ENCODE measurements around the gene CPNE7. TPM values are rescaled to one million over a fixed set of nuclear protein-coding genes. Genes with fewer than 3 reads are reported as not detected.

CPNE7 gene
- total RNA-seq, 1 donor from 2014 or later = 6.1 TPM

- DNase-seq (ENCODE audit: extremely low read depth, low read depth, low spot score) = no peak
Measured at GRCh38 chr16:89600956-89601355, 25.4 kb downstream of the CPNE7 start.

DNA sequence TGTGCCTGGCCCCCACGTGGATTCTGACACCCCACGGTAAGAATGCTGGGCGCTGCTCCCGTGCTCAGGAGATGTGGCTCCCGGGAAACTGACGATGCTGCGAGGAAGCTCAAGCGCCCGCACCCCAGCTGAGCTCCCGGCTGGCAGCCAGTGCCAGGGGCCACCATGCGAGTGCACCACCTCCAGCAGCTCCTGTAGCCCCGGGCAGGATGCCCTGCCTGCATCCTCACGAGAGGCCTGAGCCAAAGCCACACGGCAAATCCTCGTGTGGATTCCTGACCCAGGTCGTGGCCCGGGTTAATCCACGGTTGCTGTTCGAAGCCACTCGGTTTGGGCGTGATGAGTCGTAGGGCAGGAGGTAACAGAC is 26.3 kb downstream of the CPNE7 start:
- no peak for DNase-seq (ENCODE audit: extremely low read depth, low read depth, low spot score)

DNA sequence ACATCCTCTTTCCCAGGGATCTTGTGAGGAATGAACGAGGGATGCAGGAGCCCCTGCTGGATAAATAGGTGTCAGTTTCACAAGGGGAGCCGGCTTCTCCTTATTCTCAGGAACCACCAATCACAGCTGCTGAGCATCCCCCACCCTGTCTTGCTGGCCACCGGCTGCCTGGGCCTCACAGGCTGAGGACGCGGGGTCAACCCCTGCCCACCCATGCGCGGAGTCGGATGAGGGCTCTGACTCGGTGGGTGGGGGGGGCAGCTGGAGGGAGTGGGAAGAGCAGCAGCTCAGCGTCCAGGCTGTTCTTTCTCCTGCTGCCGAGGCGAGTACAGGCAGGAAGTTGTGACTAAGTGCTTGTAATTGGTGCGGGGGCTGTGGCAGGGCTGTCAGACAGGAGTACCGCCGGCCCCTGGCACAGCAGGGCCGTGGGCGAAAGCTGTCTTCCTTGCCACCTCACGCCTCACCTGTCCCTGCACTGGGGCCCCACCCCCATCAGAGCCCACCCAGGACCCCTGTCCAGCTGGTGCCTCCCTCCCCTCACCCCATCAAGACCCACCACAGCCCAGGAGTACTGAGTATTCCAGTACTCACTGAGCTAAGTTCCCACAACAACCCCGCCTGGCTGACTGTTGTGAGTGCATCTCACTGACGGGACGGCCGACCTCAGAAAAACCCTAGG is 26.9 kb downstream of the CPNE7 start:
- no peak for DNase-seq (ENCODE audit: extremely low read depth, low read depth, low spot score)

GRCh38 chr16:89602952-89603590 is 27.5 kb downstream of the CPNE7 start:
- DNase-seq (ENCODE audit: extremely low read depth, low read depth, low spot score) = no peak

- DNase-seq (ENCODE audit: extremely low read depth, low read depth, low spot score) = no peak
Measured at GRCh38 chr16:89604764-89605163, 29.2 kb downstream of the CPNE7 start.

DNA sequence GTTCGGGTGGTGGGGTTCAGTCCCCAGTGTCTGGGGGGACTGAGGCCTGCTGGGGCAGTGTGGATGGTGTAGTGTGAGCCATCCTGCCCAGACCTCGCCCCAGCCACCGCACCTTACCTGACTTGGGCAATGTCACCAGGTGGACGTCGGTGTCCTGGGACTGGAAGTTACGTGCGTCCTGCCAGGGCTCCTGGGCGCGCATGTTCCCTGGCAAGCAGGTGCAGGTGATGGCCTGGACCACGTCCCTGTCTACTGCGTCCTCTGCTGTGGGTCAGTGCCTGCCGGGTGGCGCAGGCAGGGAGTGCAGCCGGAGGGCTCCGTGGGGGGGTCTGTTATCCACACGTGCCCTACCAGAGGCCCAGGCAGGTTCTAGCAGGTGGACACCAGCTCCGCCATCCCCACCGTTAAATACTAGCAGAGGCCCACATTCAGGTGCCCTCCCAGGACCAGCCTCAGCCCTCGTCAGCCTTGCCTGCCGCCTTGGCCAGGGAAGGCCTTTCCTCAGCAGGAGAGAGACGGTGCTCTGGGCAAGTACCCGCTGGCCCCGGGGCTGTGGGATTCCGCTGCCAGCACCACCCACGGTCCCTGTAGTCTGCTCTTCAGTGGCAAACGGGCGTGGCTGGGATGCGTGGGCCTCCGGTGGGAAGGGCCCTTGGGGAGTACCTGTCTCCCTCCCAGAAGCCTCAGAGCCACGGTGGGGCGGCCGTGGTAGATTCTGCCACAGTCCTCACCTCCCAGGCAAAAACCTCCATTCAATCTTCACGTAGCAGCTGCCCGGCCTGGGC is 29.8 kb downstream of the CPNE7 start:
- DNase-seq (ENCODE audit: extremely low read depth, low read depth, low spot score) = no peak

DNA sequence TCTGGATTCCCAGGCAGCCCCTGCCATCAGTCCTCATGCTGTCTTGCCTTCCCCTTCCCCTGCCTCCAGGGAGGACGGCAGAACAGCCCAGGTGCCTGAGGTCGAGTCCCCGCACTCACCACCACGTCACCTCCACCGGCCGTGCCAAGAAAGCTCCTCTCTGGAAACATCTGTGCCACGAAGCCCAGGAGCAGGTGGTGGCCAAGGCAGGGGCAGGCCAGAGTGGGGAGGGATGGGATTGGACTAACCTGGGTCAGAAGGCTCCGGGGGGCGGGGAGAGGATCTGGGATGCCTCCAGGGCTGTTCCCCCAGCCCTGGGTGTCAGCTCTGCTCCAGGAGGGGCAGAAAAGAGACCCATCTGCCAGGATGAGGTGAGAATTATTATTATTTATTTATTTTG is 30.4 kb downstream of the CPNE7 start:
- no peak for DNase-seq (ENCODE audit: extremely low read depth, low read depth, low spot score)

GRCh38 chr16:89607453-89607852 is 31.9 kb downstream of the CPNE7 start:
- no peak for DNase-seq (ENCODE audit: extremely low read depth, low read depth, low spot score)

- DNase-seq (ENCODE audit: extremely low read depth, low read depth, low spot score) = no peak
Measured at GRCh38 chr16:89607937-89608740, 32.6 kb downstream of the CPNE7 start.

GRCh38 chr16:89610108-89610453 is 34.5 kb downstream of the CPNE7 start:
- DNase-seq (ENCODE audit: extremely low read depth, low read depth, low spot score) = no peak

DNA sequence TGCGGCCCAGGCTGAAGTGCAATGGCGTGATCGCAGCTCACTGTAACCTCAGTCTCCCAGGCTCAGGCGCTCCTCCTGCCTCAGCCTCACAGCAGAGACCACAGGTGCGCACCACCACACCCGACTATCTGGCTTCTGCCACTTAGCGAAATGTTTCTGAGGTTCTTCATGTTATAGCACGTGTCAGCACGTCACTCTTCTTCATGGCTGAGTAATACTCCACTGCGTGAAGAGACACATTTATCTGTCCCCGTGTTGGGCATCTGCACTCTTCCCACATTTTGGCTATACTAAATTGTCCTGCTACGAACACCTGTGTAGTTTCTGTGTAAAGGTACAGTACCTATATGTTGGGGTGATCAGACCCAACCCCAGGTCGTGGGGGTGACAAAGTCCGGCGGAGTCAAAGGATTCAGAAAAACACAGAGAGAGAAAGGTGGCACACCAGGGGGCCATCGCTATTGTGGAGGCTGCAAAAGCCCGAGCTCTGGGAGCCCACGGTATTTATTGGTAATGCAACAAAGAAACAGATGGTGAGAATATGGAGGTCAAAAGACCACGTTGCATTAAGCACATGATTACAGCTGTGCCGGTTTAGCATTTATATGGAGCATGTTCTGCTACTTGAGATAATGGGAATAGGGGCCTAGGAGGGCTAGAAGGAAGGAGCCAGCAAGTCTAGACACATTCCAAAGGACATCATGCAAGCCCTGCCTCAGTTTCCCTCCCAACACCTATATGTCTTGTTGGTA is 37.0 kb downstream of the CPNE7 start:
- DNase-seq (ENCODE audit: extremely low read depth, low read depth, low spot score) = no peak

DNA sequence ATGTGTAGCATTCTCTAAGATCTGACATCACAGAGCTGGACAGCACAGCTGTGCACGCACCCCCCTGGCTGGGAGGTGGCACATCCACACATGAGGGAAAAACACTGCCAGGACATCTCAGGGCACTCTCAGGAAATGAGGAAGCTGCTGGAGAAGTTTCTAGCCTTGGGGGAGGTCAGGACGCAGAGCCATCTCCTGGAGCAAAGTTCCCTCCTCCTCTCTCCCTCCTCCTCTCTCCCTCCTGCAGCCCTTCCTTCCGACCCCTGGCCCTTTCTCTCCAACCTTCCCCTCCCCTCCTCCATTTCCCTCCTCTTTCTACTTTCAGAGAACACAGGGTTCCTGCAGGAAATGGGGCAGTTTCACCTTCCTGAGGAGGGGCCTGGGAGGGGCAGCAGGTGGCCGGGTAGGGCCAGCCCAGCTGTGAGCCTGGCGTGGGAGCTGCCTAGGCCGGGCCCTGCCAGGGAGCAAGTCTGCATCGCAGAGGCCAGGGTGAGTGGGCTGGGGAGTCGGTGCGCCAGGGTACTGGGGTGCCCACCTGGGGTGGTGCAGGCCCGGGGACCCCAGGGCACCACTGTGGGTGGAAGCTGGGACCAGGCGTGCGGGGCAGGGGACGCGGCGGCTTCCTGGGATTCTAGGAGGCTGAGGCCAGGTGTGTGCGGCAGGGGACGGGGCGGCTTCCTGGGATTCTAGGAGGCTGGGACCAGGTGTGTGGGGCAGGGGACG is 37.8 kb downstream of the CPNE7 start, which contains the start of gene DPEP1:
DPEP1 (plus strand) TSS at position 412 of the 723 bp plus-strand sequence. CDS start 16,769 bp downstream, outside the sequence.
- no peak for DNase-seq (ENCODE audit: extremely low read depth, low read depth, low spot score)

GRCh38 chr16:89613954-89614459 is 38.4 kb downstream of the CPNE7 start:
- no peak for DNase-seq (ENCODE audit: extremely low read depth, low read depth, low spot score)

GRCh38 chr16:89615176-89615575 is 39.6 kb downstream of the CPNE7 start:
- no peak for DNase-seq (ENCODE audit: extremely low read depth, low read depth, low spot score)

- DNase-seq (ENCODE audit: extremely low read depth, low read depth, low spot score) = no peak
Measured at GRCh38 chr16:89615596-89616090, 40.1 kb downstream of the CPNE7 start.

DNA sequence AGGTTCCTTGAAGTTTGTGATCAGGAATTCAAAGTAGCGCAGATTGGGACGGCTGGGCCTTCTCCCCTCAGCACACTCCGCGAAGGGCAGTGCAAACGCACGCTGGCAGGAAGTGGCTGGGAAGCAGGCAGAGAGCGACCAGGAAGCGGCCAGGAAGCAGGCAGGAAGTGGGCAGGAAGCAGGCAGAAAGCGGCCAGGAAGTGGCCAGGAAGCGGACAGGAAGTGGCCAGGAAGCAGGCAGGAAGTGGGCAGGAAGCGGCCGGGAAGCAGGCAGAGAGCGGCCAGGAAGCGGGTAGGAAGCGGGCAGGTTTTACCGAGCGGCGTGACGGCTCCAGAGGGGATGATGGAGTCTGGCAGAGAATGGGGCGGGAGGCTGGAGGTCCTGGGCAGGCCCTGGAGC is 41.1 kb downstream of the CPNE7 start:
- no peak for DNase-seq (ENCODE audit: extremely low read depth, low read depth, low spot score)

DNA sequence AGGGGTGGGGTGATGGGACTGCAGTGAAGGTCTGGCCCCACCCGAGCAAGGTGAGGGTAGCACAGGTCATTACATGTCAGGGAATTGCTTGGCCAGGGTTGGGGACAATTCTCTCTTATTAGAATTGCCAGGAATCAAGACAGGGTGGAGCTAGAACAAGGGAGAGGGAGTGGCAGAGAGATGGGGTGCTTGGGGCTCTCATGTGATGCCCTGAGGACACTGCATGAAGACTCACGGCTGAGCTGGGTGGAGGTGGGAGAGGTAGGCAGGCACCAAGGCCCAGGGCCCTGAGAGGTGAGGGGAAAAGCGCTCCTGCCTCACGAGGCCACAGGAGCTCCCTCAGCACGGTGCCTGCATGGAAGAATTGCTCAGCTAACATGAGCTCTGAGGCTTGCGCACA is 41.5 kb downstream of the CPNE7 start:
- DNase-seq (ENCODE audit: extremely low read depth, low read depth, low spot score) = no peak

GRCh38 chr16:89618109-89618998 is 42.8 kb downstream of the CPNE7 start:
- no peak for DNase-seq (ENCODE audit: extremely low read depth, low read depth, low spot score)

Data from glomerular endothelial cell (primary cell).